GM12878 (cell line): ENCODE data around the gene TNK2.

Experiments
- RAD51 ChIP-seq: fragments of 450-650 bp; IDR thresholded peaks from 2 replicates; pipeline ENCODE4 v1.6.1; 2016; ENCODE audit warnings: moderate library complexity, mild to moderate bottlenecking, inconsistent platforms
- SP1 ChIP-seq: IDR thresholded peaks from one replicate; pipeline ENCODE4 v1.6.1; 2011; ENCODE audit warnings: low read depth, low read length

DNA sequence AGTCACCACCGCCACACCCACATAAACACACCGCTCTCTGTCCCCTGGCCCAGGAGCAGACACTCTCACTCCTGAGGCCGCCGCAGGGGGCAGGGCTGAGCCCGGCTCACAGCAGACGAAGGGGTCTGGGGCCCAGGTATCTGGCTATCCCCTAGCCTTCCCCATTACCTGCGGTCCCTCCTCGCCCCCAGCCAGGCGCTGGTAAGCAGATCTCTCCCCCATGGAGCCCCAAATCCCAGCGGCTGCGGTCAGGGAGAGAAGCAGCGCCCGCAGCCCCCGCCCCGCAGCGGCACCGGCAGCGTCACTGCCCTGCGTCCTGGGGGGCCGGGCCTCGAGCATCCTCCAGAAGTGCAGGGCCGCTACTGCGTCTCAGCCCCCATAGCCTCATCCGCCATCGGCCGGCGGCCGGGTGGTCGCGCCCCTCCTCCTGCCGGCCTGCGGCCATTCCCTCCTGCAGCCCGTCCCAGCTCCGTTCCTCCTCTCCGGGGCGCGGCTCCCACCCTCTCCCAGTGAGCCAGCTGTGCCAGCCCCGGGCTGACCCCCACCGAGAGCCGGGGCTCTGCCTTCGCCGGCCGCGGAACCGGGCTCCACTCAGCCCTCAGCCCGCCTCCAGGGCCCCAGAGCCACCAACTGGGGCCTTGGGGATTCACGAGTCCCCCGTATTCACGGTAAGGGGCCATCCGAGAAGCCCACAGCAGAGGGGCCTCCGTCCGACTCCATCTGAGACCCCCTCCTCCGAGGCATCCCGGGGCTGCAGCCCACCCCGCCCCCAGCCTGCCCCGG, 13.1 kb downstream of the TNK2 start:
- TF ChIP-seq RAD51 (no peak), SP1 (no peak)
